ENCODE measurements around the gene FGF10.

FGF10 gene

DNA sequence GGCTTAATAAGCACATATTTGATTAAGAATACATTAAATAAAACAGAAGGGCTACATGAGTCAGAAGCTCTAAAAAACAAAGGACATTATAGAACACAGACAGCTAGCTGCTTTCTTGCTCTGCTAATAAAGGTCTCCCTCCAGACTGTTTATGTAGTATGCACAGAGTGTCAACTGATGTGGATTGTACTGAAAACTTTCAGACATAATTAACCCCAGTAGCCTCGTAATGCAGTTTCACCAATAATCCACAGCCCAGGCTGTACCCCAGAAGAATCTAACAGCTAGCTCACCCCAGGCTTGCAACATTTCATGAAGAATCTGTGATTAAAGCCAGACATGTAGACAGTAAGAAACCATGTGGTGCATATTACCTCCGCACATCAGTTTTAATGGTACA lies 30.8 kb downstream of the FGF10 start:
- in situ Hi-C loops (cut with HindIII; ENCODE audit: low sequenced_read_pairs), result no loop called here

DNA sequence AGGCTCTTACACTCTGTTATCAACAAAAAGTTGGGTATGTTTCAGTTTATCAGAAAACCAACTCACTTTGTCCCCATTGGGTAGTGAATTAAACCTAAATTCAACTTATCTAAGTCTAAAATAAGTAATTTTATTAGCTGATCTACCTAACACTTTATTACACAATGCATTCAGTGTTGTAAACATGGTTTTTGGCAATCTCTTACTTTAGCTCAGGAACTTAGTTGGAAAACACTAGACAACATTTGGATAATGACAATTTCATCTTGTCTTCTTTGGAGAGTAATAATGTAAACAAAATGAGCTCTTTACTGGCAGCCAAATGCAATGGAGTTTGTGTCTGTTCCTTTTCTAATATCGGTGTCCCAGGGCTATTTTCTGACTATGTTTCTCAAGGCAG lies 33.0 kb downstream of the FGF10 start:
- in situ Hi-C loops (cut with HindIII; ENCODE audit: low sequenced_read_pairs), result no loop called here

DNA sequence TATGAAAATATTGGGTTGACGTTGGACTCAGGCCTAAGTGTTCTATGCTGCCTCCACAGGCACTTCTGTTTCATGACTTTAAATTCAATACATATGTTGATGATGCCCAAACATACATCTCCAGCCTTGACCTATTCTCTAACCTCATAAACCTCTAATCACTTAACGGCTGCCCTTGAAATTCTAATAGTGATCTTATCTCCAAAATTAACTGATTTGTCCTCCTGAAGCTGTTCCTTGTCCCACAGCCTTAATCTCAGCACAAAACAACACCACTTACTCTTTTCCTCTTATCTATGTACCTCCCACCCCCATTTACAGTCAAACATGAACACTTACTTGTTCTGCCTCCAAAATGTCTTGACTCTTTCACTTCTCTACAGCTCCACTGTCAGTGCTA lies 43.3 kb downstream of the FGF10 start:
- in situ Hi-C loops (cut with HindIII; ENCODE audit: low sequenced_read_pairs), result no loop called here

DNA sequence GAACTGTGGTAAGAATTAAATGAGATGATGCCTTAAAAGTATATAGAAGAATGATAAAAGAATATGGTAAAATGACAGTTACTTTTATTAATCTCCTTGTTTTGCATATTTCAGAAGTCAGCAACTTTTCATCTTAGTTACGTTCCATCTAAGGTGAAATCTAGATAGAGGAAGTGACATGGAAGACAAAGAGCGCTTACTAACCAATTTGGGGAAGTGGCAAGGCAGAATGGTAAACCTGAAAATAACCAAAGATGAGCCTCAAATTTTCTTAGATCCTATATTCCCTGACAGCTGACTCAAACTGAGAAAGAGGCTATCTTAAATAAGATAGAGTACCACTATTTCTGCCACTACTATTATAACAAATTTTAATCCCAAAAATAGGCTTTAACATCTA lies 52.5 kb downstream of the FGF10 start:
- in situ Hi-C loops (cut with HindIII; ENCODE audit: low sequenced_read_pairs), result no loop called here

DNA sequence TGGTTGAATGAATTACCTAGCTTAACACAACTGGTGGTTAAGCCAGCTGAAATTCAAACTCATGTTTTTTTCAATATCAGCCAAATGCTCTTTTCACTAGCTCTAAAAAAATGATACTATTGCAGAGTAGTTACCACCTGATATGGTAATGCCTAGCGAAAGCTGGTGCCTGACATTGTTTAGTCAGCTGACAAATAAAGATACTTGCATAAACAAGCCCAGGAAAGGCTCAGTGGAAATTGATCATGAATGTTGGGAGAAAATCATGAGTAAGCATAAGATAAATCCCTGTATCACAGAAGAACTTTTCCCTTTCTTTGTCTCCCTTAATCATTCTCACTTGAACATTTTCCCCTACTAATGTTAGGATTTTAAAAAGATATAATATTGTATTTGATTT lies 54.6 kb downstream of the FGF10 start:
- in situ Hi-C loops (cut with HindIII; ENCODE audit: low sequenced_read_pairs), result no loop called here

DNA sequence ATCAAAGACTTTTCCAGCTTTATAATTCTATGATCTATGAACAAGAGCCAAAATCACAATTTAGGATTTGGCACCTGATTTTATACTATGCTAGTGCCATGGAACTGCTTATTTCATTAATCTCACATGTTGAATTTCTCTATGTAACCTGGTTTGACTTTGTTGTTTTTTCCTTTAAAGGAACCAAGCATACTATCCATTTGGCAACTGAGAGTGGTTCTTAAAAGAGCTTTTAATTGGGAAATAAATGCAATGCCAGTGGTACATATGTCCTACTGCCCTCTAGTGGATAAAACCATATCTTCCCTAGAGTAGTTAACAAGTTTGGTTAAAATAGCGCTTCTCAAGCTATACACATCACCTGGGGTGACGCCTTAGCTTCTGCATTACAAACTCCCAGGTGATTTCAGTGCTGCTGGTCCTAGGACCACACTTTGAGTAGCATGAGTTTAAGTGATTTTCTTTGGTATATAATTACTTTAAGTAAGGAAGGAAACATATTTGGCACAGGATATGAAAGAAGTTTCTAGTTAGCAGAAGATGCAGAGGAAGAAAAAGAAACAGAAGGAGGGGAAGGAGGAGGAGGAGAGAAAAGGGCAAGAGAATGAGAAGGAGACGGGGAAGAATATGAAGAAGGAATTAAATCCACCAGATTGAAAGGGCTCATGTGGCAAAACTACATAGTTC lies 56.8 kb downstream of the FGF10 start:
- in situ Hi-C loops (cut with HindIII; ENCODE audit: low sequenced_read_pairs), result no loop called here

DNA sequence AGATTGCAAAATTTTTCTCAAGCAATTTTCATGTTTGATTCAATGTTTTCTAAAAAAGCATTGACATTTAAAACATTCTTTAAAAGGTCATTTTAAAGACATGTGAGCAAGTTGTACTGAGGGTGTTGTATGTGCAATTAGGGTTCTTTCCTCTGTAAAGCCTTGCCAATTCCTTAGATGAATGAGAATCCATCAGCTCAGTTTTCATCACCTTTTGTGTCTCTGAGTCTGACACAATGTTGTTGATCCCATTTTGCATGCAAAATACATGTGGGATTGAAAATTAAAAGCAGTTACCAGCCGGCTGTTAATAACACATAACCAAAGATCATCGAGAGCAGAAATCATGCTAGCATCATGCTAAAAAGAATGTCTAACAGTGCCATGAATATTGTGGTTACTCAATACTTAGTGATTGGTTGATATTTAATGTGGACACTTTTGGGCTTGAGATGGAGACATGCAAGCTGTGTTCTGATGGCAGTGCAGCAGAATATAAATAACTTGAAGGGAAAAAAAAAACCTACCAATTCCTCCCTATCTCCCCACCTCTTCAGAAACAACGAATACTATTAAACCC lies 57.7 kb downstream of the FGF10 start:
- in situ Hi-C loops (cut with HindIII; ENCODE audit: low sequenced_read_pairs), result no loop called here

DNA sequence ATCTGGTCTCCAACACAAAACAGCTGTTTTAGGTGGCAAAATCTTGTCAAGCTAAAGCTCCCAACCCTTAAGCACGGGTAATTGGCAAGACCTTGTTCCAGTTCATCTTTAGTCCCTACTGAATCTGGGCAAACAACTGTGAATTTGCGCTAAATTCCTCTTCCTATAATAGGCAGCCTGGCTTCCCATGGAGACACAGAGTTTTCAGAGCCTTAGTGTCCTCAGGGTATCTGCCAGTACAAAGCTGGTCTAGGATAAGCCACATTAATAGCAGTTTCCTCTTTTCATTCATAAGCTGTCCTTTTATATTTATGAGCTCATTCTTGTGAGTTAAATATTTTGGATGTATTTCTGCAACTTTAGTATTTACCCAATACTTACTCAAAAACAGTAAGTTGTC lies 59.5 kb downstream of the FGF10 start:
- in situ Hi-C loops (cut with HindIII; ENCODE audit: low sequenced_read_pairs), result no loop called here

DNA sequence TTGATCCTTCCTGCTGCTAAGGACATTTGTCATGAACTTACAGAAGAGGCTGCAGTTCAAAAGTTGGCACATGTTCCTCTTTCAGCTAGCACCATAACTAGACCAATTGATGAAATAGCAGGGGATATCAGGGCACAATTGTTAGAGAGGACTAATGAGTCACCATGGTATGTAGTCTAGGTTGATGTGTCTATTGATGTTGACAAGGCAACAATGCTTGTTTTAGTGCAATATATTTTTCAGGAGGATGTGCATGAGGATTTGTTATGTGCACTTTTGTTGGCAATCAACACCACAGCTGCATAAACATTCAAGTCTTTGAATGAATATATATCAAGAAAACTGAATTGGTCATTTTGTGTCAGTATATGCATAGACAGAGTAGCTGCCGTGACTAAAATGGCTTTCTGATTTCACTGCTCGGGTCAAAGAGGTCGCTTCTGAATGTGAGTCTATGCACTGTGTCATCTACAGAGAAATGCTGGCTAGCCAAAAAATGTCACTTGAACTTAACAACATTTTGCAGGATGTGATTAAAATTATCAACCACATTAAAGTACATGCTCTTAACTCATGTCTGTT lies 68.0 kb downstream of the FGF10 start:
- in situ Hi-C loops (cut with HindIII; ENCODE audit: low sequenced_read_pairs), result no loop called here

DNA sequence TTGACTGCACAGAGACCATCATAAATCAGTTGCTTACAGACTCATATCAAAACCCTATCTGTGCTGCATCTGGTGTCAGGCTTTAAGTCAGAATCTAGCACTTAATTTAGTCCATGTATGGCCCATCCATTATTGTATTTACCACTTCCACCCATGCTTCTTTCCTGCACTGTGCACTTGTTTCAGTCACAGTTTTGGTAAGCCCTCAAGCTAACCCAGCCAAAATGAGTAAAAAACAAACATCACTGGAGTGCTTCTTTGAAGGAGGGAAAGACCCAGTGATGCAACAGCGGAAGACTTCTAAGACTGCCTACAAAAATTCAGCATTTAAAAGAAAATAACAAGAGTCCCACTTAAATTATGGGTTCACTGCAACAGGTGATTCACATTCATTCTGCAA lies 69.0 kb downstream of the FGF10 start:
- in situ Hi-C loops (cut with HindIII; ENCODE audit: low sequenced_read_pairs), result no loop called here

DNA sequence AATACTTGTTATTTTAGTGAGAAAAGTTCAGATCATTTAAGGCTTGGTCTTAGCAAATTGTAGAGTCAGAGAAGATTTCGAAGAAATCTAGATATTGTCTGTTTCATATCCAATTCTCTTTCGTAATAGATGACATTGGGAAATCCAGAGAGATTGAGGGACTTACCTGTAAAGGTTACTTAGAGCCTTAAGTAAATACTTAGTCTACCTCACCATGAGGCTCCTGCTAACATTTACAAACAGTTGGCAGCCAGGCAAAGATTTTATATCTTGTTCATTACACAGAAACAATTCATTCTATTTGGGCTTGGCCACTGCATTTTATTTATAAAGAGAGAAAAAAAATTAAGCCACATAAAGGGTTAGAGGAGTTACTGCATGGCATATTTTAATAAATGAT lies 70.3 kb downstream of the FGF10 start:
- in situ Hi-C loops (cut with HindIII; ENCODE audit: low sequenced_read_pairs), result loop anchor here (5.0 kb wide), 1 partner anchor 78 kb away; no protein-coding TSS in a partner anchor

DNA sequence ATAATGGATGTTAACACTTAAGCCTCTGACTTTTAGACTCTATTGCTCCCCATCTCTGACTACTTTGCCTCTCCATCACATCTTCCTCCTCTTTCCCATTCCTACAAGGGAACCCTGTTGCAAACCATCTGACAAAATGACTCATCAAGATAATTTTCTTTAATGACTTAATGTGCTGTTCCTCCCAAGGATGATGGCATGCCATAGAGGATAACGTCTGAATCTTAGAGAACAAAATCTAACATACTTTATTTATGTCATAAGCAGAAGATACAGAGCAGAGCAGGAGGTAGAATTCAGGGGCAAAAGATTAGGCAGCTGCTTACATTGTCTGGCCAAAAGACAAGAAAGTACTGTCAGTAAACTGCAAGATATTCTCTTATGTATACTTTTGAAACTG lies 76.8 kb downstream of the FGF10 start:
- in situ Hi-C loops (cut with HindIII; ENCODE audit: low sequenced_read_pairs), result no loop called here

DNA sequence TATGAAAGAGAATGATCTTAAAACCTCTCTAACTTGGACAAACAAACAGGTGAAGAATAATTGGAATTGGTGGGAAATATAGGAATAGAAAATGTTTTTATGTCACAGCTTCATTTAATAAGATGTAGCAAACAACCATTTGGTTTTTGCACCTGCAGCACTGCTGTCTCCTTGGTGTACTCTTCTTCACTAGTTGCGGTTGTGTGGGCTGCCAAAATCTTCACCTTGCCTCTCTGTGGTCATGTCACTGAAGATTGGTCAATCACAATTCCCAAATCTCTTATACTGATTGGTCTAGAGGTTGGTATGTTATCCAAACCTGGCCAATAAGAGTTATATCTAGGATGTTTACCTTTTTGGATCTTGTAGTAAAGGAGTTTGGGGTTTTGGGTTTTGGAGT lies 88.7 kb downstream of the FGF10 start:
- in situ Hi-C loops (cut with HindIII; ENCODE audit: low sequenced_read_pairs), result no loop called here

DNA sequence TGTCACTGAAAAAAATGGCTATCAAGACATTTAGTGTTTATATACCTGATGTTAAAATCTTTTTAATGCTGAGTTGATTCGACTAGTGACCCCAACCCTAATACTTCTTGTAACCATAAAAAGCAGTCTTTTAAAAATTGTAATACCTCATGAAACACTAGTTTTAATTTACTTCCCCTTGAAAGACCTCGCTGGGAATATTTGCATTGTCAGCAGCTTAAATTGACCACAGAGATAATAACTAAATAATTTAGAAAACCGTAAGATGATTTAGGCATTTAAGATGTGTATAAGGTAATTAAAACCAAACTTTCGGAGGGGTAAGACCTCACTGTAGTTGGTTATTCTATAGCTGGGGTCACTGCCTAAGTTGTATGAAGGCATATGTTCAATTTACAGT lies 89.8 kb downstream of the FGF10 start:
- in situ Hi-C loops (cut with HindIII; ENCODE audit: low sequenced_read_pairs), result no loop called here

DNA sequence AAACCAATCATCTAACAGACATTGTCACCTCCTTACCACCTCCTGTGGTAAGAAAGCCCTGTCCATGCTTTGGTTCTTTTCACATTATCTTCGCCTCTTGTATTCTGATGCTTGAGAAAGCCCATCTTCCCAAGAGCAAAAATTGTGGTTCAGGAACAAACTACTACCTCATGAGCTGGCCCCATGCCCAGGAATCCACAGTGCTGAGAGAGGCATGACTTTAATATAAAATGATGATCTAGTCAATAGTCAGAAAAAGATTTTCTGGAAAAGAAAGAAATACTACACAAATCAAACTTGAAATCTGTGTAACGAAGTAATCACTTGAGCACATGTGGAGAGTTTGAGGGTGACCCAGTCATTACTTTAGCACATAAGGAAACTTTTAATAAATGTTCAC lies 94.7 kb downstream of the FGF10 start:
- in situ Hi-C loops (cut with HindIII; ENCODE audit: low sequenced_read_pairs), result no loop called here

DNA sequence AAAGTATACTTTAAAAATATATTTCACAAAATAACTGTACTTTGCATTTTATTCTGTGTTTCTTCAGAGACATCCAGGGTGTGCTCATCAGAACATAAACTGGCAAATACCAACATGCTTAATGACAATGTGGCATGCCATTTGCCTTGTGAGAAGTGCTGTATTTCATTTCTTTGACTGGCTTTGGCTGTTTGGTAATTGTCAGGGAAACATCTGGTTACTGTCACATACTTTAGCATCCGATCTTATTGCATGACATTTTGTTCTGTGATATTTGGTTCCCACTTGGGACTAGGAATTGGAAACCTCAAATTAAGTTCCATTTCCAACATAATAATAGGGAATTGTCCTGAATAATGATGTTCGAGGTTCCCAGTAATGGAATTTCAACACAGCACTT lies 96.5 kb downstream of the FGF10 start:
- in situ Hi-C loops (cut with HindIII; ENCODE audit: low sequenced_read_pairs), result no loop called here

DNA sequence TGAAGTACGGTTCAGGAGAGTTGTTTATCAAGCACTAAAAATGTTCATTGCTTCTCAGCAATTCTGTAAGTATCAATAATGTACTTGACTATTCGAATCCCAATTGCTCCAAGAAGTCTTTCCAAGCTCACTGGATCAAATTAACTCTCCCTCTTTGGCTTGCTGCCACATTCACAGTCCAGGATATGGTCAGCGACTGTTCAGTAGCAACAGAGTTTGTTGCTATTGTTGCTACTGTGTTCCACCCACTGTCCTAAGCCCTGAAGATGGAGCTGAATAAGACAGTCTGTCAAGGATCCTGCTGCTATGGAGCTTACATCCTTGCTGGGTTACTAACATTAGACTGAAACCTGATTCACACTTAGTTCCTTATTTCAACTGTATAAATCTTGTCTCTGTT lies 110.8 kb downstream of the FGF10 start:
- in situ Hi-C loops (cut with HindIII; ENCODE audit: low sequenced_read_pairs), result no loop called here

DNA sequence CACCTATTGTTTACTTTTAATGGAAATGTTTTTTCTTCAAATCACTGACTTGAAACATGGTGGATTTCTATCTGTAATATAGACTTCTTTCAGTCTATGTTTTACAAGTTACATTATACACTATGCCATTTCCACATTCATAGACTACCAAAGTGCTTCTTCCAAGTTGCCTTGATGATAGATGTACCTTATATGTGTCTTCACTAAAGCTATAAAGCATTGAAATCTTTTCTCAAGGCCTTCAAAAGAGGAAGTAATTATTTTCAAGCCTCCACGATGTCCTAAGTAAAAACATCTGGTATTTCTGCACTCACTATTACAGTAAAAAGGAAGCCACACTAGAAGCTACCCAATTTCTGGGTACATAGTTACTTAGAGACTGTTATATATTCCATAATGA lies 113.3 kb downstream of the FGF10 start:
- in situ Hi-C loops (cut with HindIII; ENCODE audit: low sequenced_read_pairs), result no loop called here

DNA sequence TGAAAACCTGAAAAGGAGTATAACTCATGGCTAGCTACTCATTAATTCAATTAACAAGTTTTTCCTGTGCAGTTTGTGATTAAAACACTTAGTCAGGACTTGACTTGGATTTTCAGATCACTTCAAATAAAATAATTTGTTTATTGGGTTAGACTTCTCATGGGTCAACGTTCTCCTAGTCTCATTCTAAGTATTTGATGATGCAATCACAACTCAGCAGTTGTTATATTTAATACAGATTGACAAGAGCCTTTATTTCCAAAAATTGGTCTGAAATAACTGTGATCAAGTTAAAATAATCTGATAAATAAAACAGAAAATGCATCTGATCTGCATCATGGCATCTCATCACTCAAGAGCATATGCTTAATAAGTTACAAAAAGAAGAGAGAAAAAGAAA lies 113.9 kb downstream of the FGF10 start:
- in situ Hi-C loops (cut with HindIII; ENCODE audit: low sequenced_read_pairs), result no loop called here

DNA sequence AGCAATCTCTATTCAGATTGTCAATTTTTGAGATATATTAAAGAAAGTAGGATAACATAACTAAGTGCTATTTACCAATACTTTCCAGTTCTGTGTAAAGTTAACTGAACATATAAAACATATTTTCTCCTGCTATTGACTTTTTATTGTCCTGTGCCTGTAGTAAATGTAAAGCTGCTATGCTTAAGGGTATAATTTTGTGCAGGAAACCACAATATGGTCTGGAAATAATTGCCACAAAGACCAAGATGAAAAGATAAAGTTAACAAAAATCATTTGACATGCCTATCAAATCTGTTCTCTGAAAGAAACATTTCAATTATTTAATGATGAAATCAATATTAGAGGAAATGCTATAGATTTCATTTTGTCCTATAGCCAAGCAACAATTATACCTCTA lies 121.3 kb downstream of the FGF10 start:
- in situ Hi-C loops (cut with HindIII; ENCODE audit: low sequenced_read_pairs), result no loop called here

DNA sequence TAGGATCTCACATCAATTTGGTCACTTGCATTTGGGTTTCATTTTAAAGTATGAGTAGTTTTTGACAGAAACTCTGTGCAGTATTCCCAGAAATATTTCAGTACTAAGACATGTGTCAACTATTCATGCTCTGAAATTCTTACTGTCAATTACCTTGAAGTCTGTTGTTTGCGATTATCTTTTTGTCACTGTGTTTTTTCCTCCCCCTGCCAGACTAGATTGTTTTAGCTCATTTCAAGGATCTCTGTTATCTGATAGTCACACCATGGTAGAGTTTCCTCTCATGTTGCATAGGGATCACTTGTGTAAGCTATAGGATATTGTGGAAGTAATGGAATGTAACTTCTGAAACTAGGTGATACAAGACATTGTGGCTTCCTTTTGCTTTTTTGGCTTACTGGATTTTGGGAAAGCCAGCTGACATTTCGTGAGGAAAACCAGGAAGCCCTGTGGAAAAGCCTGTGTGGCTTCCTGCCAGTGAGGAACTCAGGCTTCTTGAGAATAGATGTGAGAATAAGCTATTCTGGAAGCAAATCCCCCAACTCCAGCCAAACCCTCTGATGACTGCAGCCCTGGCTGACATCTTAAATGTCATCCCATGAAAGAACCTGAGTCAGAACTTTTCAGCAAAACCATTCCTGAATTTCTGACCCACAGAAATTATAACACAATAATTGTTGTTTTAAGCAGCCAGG lies 122.2 kb downstream of the FGF10 start:
- in situ Hi-C loops (cut with HindIII; ENCODE audit: low sequenced_read_pairs), result no loop called here

DNA sequence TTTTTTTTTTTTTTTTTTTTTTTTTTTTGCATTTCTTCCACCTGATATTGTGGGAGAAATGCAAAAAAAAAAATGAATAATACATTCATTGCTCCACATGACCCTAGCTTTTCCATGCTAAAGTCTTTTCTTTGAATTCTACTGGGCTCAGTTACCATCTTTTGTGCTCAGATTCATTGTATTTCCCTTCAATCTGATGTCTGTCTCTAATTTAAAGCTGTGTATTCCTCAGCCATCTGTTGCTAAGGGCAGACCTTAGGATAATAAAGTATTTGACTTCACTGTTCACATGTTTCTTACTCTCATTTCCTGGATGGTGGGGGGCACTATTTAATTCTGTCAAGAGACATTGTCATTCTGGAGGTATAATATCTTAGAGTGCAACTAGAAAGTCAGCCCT lies 123.5 kb downstream of the FGF10 start:
- in situ Hi-C loops (cut with HindIII; ENCODE audit: low sequenced_read_pairs), result no loop called here

Measured in endothelial cell of hepatic sinusoid (primary cell).